Measurements from ENCODE around the gene PPP1R3F.

GRCh38 chrX:49316085-49316484, 46.5 kb downstream of the PPP1R3F start:
- TF ChIP-seq CTCF (IDR thresholded peaks at IDR 0.05; ENCODE audit: borderline replicate concordance, extremely low read depth, low read length, poor library complexity, severe bottlenecking) (no peak), EZH2 (IDR thresholded peaks at IDR 0.05; ENCODE audit: borderline replicate concordance, low read depth, low read length, severe bottlenecking) (no peak)
